GM23338 (cell line): ENCODE data around the gene HSPH1. TPM values are rescaled to one million over a fixed set of nuclear protein-coding genes. Genes with fewer than 3 reads are reported as not detected.

Source experiments
- ATAC-seq: fragments of 200-7000 bp; cut with Tn5 transposase; 3 replicates; pipeline ENCODE4 v1.9.1; 2020
- DNase-seq: peaks from one replicate; pipeline ENCODE4 v3.0.0-alpha.2; 2015; ENCODE audit warnings: low spot score
- H2AFZ ChIP-seq: fragments of 200-600 bp; sonication (generic); 2 replicates; pipeline ENCODE4 v1.8.0; 2016; ENCODE audit warnings: antibody characterized with exemption, mild to moderate bottlenecking, moderate library complexity
- H3F3A ChIP-seq: fragments of 200-600 bp; sonication (generic); replicated peaks from 2 replicates; pipeline ENCODE4 v1.8.0; 2017; ENCODE audit warnings: antibody characterized with exemption, mixed run types, low read depth
- H3K27ac ChIP-seq: fragments of 200-600 bp; sonication (generic); 2 replicates; pipeline ENCODE4 v1.6.1; 2016; ENCODE audit warnings: low read depth
- H3K27me3 ChIP-seq: fragments of 200-600 bp; sonication (generic); 2 replicates; pipeline ENCODE4 v1.8.0; 2016; ENCODE audit warnings: mild to moderate bottlenecking, mixed run types, moderate library complexity; ENCODE audit not compliant: insufficient read depth
- H3K36me3 ChIP-seq: fragments of 200-600 bp; sonication (generic); 2 replicates; pipeline ENCODE4 v1.8.0; 2016; ENCODE audit warnings: mild to moderate bottlenecking; ENCODE audit not compliant: insufficient read depth
- H3K4me1 ChIP-seq: fragments of 200-600 bp; sonication (generic); 2 replicates; pipeline ENCODE4 v1.8.0; 2016; ENCODE audit warnings: mild to moderate bottlenecking, moderate library complexity; ENCODE audit not compliant: insufficient read depth
- H3K4me2 ChIP-seq: fragments of 200-600 bp; sonication (generic); 2 replicates; pipeline ENCODE4 v1.7.1; 2017; ENCODE audit warnings: mixed run types
- H3K4me3 ChIP-seq: fragments of 200-600 bp; sonication (generic); 2 replicates; pipeline ENCODE4 v1.6.1; 2016; ENCODE audit warnings: mixed run types
- H3K79me2 ChIP-seq: fragments of 200-600 bp; sonication (generic); replicated peaks from 2 replicates; pipeline ENCODE4 v1.8.0; 2017; ENCODE audit warnings: mild to moderate bottlenecking; ENCODE audit not compliant: insufficient read depth
- H3K9me2 ChIP-seq: fragments of 200-600 bp; sonication (generic); 2 replicates; pipeline ENCODE4 v1.8.0; 2017; ENCODE audit not compliant: insufficient read depth
- H4K20me1 ChIP-seq: fragments of 200-600 bp; sonication (generic); replicated peaks from 2 replicates; pipeline ENCODE4 v1.8.0; 2017; ENCODE audit warnings: mild to moderate bottlenecking; ENCODE audit not compliant: insufficient read depth
- H3K27ac Mint-ChIP-seq: 2 replicates; pipeline ENCODE4 v1.8.0; 2020; ENCODE audit warnings: inconsistent platforms, mild to moderate bottlenecking, moderate library complexity, mixed read lengths
- H3K27me3 Mint-ChIP-seq: 3 replicates; pipeline ENCODE4 v1.8.0; 2022; ENCODE audit warnings: low read depth, mild to moderate bottlenecking, moderate library complexity, mixed read lengths, inconsistent platforms; ENCODE audit not compliant: insufficient read depth, poor library complexity
- H3K36me3 Mint-ChIP-seq: 3 replicates; pipeline ENCODE4 v1.8.0; 2021; ENCODE audit warnings: low read depth, mild to moderate bottlenecking, inconsistent platforms, moderate library complexity, mixed read lengths
- H3K4me1 Mint-ChIP-seq: 3 replicates; pipeline ENCODE4 v1.8.0; 2020; ENCODE audit warnings: mild to moderate bottlenecking, inconsistent platforms, mixed read lengths
- H3K4me3 Mint-ChIP-seq: 3 replicates; pipeline ENCODE4 v1.8.0; 2021; ENCODE audit warnings: moderate library complexity, mild to moderate bottlenecking, inconsistent platforms, mixed read lengths
- H3K9me3 Mint-ChIP-seq: 3 replicates; pipeline ENCODE4 v1.8.0; 2020; ENCODE audit warnings: moderate library complexity, mild to moderate bottlenecking, inconsistent platforms, mixed read lengths
- CREB1 ChIP-seq: fragments of 250-450 bp; sonication (Bioruptor Pico); IDR thresholded peaks from 2 replicates; pipeline ENCODE4 v1.5.0; 2020; ENCODE audit warnings: low read depth, mild to moderate bottlenecking, moderate library complexity
- EZH2phosphoT487 ChIP-seq: fragments of 200-600 bp; sonication (generic); IDR thresholded peaks from one replicate; pipeline ENCODE4 v1.8.1; 2018; ENCODE audit warnings: antibody characterized with exemption; ENCODE audit not compliant: unreplicated experiment
- JUNB ChIP-seq: IDR thresholded peaks from one replicate; pipeline ENCODE4 v1.6.1; 2016; ENCODE audit warnings: antibody characterized with exemption; ENCODE audit not compliant: unreplicated experiment
- NANOG ChIP-seq: IDR thresholded peaks from 2 replicates; pipeline ENCODE4 v1.6.1; 2016; ENCODE audit warnings: antibody characterized with exemption, borderline replicate concordance
- POLR2AphosphoS5 ChIP-seq: IDR thresholded peaks from 2 replicates; pipeline ENCODE4 v1.6.1; 2016; ENCODE audit warnings: antibody characterized with exemption, low read depth
- STAT1 ChIP-seq: IDR thresholded peaks from one replicate; pipeline ENCODE4 v1.6.1; 2016; ENCODE audit warnings: antibody characterized with exemption; ENCODE audit not compliant: unreplicated experiment
- polyA plus RNA-seq: library from polyadenylated mRNA; unstranded; fragments of >200 nt; fragmentation: Nextera tagmentation; extraction: Ambion mirVana; gene quantifications from 2 replicates; pipeline ENCODE4 v1.2.1, GENCODE V29; 2016
- total RNA-seq: library from RNA; depleted of rRNA; stranded (reverse); fragments of >200 nt; shearing (Covaris generic); gene quantifications from 2 replicates; pipeline ENCODE4 v1.2.3, GENCODE V29; 2014
- TF ChIP-seq, protein P1 (sequence below): IDR thresholded peaks from 2 replicates; pipeline ENCODE4 v1.6.1; 2016; ENCODE audit warnings: antibody characterized with exemption
- TF ChIP-seq, protein P2 (sequence below), 2 experiments: fragments of 200-600 bp in 1 of 2; sonication (generic) in 1 of 2; conservative IDR thresholded peaks; 2 replicates each; pipeline versions ENCODE4 v1.5.1 to v1.6.1; 2016 to 2017; ENCODE audit warnings: antibody characterized with exemption in 2 of 2, low read depth in 2 of 2, mild to moderate bottlenecking in 2 of 2, moderate library complexity in 1 of 2
- TF ChIP-seq, protein P3 (sequence below): fragments of 250-450 bp; sonication (Bioruptor Pico); IDR thresholded peaks from 2 replicates; pipeline ENCODE4 v1.5.0; 2020; ENCODE audit warnings: mild to moderate bottlenecking, moderate library complexity

The HSPH1 gene
- total and polyA plus RNA-seq, 2 experiments from 2014 or later = 112 to 147 TPM

DNA sequence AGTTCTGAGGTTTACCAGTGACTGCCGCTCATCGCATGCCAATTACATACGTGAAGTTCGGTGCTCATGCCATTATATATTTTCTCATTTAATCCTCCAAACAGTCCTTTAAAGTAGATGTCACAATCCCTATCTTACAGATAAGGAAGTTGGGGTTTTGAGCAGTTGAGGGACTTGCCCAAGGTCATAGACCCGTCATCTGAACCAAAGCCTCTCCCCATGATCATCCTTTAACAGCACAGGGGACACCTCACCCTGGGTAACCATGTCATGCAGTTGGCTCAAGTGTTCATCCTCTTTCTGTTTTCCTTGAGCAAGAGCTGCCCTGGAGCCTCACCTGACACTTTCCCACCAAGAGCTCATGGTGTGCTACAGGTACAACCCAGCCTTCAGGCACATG is 69.1 kb downstream of the HSPH1 start:
- Mint-ChIP-seq H3K27me3 (peaks cover 6% of the 10 kb centered on the region), H3K4me3 (no peak overlapping the region), H3K4me1 (peaks cover 25% of the 10 kb centered on the region), H3K36me3 (no peaks in the 10 kb centered on the region), H3K9me3 (no peaks in the 10 kb centered on the region), H3K27ac (no peak overlapping the region)
- Histone ChIP-seq H3K9me2 (peaks cover 7% of the 10 kb centered on the region; the same call in 1 of the 2 replicates), H3F3A (no peaks in the 10 kb centered on the region), H3K36me3 (no peaks in the 10 kb centered on the region), H3K4me3 (no peak overlapping the region), H3K27me3 (no peaks in the 10 kb centered on the region), H2AFZ (no peak overlapping the region), H4K20me1 (no peaks in the 10 kb centered on the region), H3K4me2 (no peak overlapping the region), H3K27ac (no peak overlapping the region), H3K4me1 (peaks cover 9% of the 10 kb centered on the region), H3K79me2 (no peaks in the 10 kb centered on the region)
- no peak for ATAC-seq
- no peak for DNase-seq
- no peak for TF ChIP-seq CREB1 (CRISPR knock-in tag)
- TF ChIP-seq, protein P1, sequence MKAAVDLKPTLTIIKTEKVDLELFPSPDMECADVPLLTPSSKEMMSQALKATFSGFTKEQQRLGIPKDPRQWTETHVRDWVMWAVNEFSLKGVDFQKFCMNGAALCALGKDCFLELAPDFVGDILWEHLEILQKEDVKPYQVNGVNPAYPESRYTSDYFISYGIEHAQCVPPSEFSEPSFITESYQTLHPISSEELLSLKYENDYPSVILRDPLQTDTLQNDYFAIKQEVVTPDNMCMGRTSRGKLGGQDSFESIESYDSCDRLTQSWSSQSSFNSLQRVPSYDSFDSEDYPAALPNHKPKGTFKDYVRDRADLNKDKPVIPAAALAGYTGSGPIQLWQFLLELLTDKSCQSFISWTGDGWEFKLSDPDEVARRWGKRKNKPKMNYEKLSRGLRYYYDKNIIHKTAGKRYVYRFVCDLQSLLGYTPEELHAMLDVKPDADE = no peak
- TF ChIP-seq EZH2phosphoT487 = no peak
- TF ChIP-seq, protein P2, sequence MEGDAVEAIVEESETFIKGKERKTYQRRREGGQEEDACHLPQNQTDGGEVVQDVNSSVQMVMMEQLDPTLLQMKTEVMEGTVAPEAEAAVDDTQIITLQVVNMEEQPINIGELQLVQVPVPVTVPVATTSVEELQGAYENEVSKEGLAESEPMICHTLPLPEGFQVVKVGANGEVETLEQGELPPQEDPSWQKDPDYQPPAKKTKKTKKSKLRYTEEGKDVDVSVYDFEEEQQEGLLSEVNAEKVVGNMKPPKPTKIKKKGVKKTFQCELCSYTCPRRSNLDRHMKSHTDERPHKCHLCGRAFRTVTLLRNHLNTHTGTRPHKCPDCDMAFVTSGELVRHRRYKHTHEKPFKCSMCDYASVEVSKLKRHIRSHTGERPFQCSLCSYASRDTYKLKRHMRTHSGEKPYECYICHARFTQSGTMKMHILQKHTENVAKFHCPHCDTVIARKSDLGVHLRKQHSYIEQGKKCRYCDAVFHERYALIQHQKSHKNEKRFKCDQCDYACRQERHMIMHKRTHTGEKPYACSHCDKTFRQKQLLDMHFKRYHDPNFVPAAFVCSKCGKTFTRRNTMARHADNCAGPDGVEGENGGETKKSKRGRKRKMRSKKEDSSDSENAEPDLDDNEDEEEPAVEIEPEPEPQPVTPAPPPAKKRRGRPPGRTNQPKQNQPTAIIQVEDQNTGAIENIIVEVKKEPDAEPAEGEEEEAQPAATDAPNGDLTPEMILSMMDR (conservative IDR thresholded peaks at IDR 0.05; ENCODE audit: low read depth in 2 of 2) = no peak
- TF ChIP-seq, protein P3, sequence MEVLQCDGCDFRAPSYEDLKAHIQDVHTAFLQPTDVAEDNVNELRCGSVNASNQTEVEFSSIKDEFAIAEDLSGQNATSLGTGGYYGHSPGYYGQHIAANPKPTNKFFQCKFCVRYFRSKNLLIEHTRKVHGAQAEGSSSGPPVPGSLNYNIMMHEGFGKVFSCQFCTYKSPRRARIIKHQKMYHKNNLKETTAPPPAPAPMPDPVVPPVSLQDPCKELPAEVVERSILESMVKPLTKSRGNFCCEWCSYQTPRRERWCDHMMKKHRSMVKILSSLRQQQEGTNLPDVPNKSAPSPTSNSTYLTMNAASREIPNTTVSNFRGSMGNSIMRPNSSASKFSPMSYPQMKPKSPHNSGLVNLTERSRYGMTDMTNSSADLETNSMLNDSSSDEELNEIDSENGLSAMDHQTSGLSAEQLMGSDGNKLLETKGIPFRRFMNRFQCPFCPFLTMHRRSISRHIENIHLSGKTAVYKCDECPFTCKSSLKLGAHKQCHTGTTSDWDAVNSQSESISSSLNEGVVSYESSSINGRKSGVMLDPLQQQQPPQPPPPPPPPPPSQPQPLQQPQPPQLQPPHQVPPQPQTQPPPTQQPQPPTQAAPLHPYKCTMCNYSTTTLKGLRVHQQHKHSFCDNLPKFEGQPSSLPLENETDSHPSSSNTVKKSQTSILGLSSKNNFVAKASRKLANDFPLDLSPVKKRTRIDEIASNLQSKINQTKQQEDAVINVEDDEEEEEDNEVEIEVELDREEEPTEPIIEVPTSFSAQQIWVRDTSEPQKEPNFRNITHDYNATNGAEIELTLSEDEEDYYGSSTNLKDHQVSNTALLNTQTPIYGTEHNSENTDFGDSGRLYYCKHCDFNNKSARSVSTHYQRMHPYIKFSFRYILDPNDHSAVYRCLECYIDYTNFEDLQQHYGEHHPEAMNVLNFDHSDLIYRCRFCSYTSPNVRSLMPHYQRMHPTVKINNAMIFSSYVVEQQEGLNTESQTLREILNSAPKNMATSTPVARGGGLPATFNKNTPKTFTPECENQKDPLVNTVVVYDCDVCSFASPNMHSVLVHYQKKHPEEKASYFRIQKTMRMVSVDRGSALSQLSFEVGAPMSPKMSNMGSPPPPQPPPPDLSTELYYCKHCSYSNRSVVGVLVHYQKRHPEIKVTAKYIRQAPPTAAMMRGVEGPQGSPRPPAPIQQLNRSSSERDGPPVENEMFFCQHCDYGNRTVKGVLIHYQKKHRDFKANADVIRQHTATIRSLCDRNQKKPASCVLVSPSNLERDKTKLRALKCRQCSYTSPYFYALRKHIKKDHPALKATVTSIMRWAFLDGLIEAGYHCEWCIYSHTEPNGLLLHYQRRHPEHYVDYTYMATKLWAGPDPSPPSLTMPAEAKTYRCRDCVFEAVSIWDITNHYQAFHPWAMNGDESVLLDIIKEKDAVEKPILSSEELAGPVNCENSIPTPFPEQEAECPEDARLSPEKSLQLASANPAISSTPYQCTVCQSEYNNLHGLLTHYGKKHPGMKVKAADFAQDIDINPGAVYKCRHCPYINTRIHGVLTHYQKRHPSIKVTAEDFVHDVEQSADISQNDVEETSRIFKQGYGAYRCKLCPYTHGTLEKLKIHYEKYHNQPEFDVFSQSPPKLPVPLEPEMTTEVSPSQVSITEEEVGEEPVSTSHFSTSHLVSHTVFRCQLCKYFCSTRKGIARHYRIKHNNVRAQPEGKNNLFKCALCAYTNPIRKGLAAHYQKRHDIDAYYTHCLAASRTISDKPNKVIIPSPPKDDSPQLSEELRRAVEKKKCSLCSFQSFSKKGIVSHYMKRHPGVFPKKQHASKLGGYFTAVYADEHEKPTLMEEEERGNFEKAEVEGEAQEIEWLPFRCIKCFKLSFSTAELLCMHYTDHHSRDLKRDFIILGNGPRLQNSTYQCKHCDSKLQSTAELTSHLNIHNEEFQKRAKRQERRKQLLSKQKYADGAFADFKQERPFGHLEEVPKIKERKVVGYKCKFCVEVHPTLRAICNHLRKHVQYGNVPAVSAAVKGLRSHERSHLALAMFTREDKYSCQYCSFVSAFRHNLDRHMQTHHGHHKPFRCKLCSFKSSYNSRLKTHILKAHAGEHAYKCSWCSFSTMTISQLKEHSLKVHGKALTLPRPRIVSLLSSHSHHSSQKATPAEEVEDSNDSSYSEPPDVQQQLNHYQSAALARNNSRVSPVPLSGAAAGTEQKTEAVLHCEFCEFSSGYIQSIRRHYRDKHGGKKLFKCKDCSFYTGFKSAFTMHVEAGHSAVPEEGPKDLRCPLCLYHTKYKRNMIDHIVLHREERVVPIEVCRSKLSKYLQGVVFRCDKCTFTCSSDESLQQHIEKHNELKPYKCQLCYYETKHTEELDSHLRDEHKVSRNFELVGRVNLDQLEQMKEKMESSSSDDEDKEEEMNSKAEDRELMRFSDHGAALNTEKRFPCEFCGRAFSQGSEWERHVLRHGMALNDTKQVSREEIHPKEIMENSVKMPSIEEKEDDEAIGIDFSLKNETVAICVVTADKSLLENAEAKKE = no peak
- TF ChIP-seq NANOG = no peak
- TF ChIP-seq JUNB = no peak
- no peak for TF ChIP-seq POLR2AphosphoS5
- TF ChIP-seq STAT1 = no peak
